ENCODE results near the gene MYBPHL.

- no peak for TF ChIP-seq CTCF (IDR thresholded peaks at IDR 0.05)
- no peak for TF ChIP-seq POLR2A (IDR thresholded peaks at IDR 0.05)
Observed at GRCh38 chr1:109319114-109319513, 12.3 kb upstream of the MYBPHL start.
